ENCODE results near the gene CCDC27.

The CCDC27 gene

GRCh38 chr1:3718764-3719163 is 33.5 kb upstream of the CCDC27 start:
- DNase-seq (ENCODE audit: low spot score): no peak

DNA sequence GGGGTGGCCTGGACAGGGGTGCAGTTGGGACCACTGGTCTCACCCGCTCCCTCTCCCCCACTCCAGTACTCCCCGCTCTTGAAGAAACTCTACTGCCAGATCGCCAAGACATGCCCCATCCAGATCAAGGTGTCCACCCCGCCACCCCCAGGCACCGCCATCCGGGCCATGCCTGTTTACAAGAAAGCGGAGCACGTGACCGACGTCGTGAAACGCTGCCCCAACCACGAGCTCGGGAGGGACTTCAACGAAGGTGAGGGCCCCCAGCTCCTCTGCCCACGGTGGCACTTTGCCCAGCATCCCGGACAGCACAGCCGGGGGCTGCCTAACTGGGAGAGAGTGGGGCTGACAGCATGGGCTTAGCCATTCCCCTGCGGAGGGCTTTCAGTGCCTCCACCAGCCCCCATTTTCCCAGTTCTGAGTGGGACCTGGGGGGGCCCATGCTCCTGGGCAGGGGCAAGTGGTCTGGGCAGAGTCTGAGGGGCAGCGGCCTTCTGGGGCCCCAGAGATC is 30.2 kb upstream of the CCDC27 start:
- DNase-seq (ENCODE audit: low spot score): no peak

GRCh38 chr1:3722846-3723245 is 29.4 kb upstream of the CCDC27 start:
- no peak for DNase-seq (ENCODE audit: low spot score)

DNA sequence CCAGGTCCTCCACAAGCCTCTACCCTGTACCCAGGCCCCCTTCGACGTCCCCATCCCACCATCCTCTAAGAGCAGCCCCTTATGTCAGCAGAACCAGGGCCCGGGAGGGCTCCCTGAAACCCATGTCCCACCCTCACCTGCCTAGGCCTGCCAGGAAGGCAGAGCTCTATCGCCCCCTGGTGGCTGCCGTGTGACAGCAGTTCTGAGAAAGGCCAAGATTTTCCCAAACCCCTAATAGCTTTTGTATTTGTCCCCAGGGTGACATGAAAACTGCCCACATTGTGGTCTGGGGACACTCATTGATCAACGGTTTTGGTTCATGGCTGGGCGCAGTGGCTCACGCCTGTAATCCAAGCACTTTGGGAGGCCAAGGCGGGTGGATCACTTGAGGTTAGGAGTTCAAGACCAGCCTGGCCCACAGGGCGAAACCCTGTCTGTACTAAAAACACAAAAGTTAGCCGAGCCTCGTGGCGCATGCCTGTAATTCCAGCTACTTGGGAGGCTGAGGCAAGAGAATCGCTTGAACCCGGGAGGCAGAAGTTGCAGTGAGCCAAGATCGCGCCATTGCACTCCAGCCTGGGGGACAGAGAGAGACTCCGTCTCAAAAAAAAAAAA is 27.7 kb upstream of the CCDC27 start:
- DNase-seq (ENCODE audit: low spot score): peak; percentile 74

- DNase-seq (ENCODE audit: low spot score): no peak
Observed at GRCh38 chr1:3725366-3725765, 26.9 kb upstream of the CCDC27 start.

- peak; percentile 62 for DNase-seq (ENCODE audit: low spot score)
Observed at GRCh38 chr1:3727042-3727824, 25.0 kb upstream of the CCDC27 start.

DNA sequence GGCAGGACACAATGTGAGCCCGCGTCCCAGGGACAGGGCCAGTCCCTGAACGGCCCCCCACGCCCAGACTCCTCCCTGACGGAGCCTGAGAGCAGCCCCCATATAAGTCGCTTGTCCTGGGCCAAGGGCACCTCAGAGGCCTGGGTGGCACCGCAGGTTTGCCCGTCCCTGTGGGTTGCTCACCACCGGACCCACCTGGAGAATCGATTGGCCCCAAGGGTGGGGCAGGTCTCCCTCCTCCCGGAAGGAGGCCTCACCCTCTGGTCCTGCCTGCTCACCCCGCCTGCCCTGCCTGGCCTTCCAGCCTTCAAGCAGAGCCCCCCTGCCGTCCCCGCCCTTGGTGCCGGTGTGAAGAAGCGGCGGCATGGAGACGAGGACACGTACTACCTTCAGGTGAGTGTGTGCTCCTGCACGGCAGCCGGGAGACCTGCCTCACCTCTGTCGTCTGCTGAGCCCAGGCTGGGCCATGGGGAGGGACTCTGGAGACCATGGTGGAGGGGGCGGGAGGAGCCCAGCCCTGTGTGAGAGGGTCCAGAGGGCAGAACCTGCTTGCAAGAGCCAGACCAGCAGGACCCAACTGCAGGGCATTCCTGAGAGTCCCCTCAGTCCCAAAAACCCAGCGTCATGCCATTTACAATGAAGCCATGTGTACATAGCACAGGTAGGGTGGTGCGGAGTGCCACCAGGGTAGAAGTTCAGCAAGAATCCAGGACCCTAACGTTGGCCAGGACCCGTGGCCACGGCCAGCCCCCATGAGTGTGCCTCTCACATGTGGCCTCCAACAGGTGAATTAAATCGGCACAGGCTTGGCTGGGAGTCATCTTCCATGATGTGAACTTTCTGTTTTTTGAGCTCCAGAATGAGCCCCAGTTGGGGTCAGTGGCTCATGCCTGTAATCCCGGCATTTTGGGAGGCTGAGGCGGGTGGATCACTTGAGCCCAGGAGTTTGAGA is 24.1 kb upstream of the CCDC27 start:
- no peak for DNase-seq (ENCODE audit: low spot score)

DNA sequence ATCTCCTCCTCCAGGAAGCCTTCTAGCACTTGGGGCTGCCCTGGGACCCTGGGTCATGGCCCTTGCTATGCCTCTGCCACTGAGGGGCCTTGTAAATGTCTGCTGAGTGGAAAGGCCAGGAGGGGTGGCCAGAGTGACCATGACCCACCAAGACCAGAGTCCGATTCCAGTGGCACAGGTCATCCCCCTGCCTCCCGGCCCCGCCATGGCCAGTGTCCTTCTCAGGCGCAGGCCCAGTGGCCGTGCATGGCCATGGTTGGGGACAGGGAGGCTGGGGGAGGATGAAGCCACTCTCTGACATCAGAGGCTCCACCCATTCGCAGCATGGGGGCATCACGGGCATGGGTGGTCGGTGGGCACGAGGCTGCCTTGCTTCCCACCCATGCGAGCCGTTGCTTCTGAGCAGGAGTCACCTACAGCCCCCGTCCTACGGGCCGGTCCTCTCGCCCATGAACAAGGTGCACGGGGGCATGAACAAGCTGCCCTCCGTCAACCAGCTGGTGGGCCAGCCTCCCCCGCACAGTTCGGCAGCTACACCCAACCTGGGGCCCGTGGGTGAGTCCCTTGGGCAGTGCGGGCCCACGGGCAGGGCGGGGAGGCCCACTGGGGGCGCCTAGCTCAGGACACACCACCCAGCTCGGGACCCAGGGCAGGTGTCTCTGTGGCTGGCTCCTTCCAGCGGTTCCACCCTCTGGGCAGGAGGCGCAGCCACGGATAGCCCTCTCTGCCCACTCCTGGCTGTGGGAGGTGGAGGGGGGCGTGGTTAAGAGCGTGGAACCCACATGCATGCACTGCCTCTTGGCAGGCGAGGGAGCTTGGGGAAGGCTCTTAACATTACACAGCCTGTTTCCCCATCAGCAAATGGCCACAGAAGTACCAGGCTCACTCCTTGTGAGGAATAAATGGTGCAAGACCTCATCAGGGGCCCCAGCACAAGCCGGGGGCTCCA is 22.4 kb upstream of the CCDC27 start:
- no peak for DNase-seq (ENCODE audit: low spot score)

DNA sequence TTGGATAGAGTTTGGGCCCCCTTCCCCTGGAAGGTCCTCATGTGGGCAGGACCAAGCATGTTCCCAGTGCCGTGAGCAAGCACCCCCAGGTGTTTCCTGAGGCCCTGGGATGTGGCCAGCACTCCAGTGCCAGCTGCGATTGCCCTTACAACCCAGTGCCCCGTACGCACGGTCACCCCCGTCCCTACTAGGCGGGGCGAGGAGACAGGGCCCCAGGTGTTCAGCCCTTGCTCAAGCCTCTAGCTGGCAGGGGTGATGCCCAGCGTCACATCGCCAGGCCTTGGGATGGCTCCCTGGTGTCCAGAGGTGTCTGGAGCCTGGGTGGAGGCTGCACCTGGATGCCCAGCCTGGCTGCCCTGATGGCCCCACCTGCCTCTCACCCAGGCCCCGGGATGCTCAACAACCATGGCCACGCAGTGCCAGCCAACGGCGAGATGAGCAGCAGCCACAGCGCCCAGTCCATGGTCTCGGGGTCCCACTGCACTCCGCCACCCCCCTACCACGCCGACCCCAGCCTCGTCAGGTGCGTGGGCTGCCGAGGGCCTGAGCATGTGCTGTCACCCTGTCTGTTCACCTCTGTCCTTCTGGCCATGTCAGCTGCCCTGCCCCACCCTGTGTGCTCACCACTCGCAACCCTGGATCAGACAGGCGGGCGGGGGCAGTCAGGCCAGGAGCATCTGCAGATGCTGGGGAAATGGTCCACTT is 21.6 kb upstream of the CCDC27 start:
- DNase-seq (ENCODE audit: low spot score): no peak

DNA sequence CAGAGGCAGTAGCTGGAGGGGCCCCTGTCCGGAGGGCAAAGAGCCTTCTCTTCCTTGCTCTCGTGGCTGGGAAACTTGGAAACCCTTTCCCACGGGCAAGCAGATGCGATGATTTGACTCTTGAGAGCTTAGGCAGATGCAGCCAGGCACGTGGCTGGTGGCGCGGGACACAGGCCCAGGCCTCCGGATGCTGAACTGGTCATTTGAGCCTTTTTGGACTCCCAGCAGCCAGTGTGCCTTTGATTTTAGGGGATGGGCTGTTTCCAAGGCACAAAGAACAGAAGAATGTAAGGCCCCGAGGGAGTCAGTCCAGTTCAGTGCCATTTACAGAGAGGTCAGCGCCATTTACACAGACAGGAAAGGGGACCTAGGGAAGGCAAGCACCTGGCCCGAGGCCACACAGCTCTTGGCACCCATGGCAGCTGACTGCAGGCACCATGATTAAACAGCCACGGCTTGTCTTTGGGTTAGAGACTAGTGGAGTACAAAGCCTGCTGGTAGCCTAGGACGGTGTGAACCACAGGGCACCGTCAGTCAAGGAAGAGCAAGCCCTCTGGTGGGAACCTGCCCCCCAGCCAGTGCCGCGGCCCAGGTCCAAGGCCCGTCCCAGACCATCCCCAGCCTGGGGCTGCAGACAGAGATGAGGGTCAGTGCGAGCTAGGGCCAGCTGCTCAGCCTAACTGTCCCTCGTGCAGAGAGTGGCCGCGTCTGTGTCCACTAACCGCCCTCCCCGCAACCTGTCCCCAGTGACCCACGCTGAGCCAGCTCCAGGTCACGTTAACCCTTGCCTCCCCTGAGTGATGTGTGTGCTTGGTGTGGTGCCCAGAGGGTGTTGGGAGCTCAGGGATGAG is 20.4 kb upstream of the CCDC27 start:
- no peak for DNase-seq (ENCODE audit: low spot score)

DNA sequence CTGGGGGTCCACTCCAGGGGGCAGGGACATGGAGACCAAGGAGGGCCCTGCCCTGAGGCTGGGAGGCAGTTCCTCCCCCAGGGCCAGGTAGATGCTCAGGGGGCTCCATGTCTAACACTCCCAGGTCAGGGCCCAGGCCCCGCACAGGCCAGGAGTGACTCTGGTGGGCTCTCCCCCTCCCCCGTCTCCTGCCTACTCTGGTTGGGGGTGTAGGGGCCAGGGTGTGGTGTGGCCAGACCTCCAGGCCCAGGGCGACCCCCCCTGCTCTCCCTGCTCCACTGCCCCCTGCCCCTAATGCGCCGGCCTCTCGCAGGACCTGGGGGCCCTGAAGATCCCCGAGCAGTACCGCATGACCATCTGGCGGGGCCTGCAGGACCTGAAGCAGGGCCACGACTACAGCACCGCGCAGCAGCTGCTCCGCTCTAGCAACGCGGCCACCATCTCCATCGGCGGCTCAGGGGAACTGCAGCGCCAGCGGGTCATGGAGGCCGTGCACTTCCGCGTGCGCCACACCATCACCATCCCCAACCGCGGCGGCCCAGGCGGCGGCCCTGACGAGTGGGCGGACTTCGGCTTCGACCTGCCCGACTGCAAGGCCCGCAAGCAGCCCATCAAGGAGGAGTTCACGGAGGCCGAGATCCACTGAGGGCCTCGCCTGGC is 19.7 kb upstream of the CCDC27 start:
- DNase-seq (ENCODE audit: low spot score): no peak

DNA sequence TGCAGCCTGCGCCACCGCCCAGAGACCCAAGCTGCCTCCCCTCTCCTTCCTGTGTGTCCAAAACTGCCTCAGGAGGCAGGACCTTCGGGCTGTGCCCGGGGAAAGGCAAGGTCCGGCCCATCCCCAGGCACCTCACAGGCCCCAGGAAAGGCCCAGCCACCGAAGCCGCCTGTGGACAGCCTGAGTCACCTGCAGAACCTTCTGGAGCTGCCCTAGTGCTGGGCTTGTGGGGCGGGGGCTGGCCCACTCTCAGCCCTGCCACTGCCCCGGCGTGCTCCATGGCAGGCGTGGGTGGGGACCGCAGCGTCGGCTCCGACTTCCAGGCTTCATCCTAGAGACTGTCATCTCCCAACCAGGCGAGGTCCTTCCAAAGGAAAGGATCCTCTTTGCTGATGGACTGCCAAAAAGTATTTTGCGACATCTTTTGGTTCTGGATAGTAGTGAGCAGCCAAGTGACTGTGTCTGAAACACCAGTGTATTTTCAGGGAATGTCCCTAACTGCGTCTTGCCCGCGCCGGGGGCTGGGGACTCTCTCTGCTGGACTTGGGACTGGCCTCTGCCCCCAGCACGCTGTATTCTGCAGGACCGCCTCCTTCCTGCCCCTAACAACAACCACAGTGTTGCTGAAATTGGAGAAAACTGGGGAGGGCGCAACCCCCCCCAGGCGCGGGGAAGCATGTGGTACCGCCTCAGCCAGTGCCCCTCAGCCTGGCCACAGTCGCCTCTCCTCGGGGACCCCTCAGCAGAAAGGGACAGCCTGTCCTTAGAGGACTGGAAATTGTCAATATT is 19.0 kb upstream of the CCDC27 start:
- DNase-seq (ENCODE audit: low spot score): no peak

GRCh38 chr1:3733883-3734589 is 18.2 kb upstream of the CCDC27 start:
- DNase-seq (ENCODE audit: low spot score): no peak

DNA sequence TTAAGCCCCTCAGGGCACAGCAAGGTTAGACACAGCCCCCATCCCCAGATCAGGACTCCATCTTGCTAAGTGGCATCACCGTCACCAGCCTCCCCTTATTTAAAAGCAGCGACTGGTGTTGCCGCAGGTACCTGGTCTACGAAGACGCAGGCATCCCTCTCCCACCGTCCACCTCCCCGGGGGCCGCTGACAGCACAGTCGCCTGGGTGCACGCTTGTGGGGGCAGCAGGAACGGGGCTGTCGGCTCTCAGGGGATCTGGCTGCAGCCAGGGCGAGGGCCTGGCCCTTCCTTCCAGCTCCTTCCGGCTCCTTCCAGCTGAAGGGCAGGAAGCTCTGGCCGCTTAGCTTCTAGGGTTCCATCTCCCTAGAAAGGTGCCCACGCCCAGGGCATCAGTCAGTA is 17.6 kb upstream of the CCDC27 start:
- no peak for DNase-seq (ENCODE audit: low spot score)

DNA sequence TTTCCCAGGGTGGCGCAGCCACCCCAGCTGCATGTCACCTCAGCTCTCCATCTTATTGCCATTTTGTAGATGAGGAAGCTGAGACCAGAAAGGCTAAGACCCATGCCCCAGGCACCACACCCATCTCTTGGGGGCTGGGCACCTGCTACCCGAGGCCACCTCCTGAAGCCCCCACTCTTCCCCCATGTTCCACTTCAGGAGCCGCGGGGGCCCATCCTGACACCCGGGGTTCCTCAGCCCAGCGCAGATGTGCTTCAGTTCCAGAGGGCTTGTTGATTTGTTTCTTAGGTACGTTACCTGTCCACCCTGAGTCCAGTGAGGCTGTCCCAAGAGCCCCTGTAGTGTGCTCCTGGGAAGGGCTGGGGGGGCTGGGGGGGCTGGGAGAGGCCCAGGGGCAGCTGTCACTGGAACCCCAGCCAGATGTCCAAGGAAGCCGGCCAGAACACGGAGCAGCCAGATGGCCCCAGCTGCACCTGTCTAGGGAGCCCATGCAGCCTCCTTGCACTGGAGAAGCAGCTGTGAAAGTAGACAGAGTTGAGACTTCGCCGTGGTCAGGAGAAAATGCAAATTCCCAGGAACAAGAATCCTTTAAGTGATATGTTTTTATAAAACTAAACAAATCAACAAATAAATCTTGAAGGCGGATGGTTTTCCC is 17.1 kb upstream of the CCDC27 start:
- no peak for DNase-seq (ENCODE audit: low spot score)

GRCh38 chr1:3735688-3736087 is 16.6 kb upstream of the CCDC27 start:
- DNase-seq (ENCODE audit: low spot score): no peak

- DNase-seq (ENCODE audit: low spot score): no peak
Observed at GRCh38 chr1:3736131-3736561, 16.1 kb upstream of the CCDC27 start.

Measured in hepatic stellate cell (primary cell).